GM12878 (cell line): ENCODE results near the gene RBBP8NL. TPM values are rescaled to one million over a fixed set of nuclear protein-coding genes. Genes with fewer than 3 reads are reported as not detected.

Experiments
- ASH2L ChIP-seq: fragments of 300-600, 200-600 bp; sonication (generic); IDR thresholded peaks from 2 replicates; pipeline ENCODE4 v1.6.1; 2017; ENCODE audit warnings: low read depth, mild to moderate bottlenecking, borderline replicate concordance
- CEBPB ChIP-seq, 2 experiments: fragments of 150-350 bp in 1 of 2; IDR thresholded peaks; 2 replicates each; pipeline ENCODE4 v1.6.1; 2012 to 2014; ENCODE audit warnings: low read depth in 2 of 2, low read length in 2 of 2, borderline replicate concordance in 1 of 2, inconsistent platforms in 1 of 2
- ELK1 ChIP-seq: IDR thresholded peaks from 2 replicates; pipeline ENCODE4 v1.6.1; 2012; ENCODE audit warnings: low read depth, low read length, improper control_type of control experiment
- IKZF2 ChIP-seq, 2 experiments: fragments of 450-650 bp; IDR thresholded peaks; 2 replicates each; pipeline ENCODE4 v1.6.1; 2017; ENCODE audit warnings: mild to moderate bottlenecking in 2 of 2, moderate library complexity in 2 of 2
- IRF5 ChIP-seq: fragments of 450-650 bp; IDR thresholded peaks from 2 replicates; pipeline ENCODE4 v1.6.1; 2017; ENCODE audit warnings: borderline replicate concordance
- JUND ChIP-seq: IDR thresholded peaks from 2 replicates; pipeline ENCODE4 v1.6.1; 2012; ENCODE audit warnings: low read depth, mild to moderate bottlenecking, low read length, improper control_type of control experiment, moderate library complexity
- NR2C1 ChIP-seq: fragments of 450-650 bp; IDR thresholded peaks from 2 replicates; pipeline ENCODE4 v1.6.1; 2017; ENCODE audit warnings: antibody characterized with exemption, mild to moderate bottlenecking, moderate library complexity
- RAD51 ChIP-seq: fragments of 450-650 bp; IDR thresholded peaks from 2 replicates; pipeline ENCODE4 v1.6.1; 2016; ENCODE audit warnings: moderate library complexity, mild to moderate bottlenecking, inconsistent platforms
- RB1 ChIP-seq: fragments of 450-650 bp; formaldehyde crosslinking; IDR thresholded peaks from 2 replicates; pipeline ENCODE4 v1.6.1; 2017; ENCODE audit warnings: mild to moderate bottlenecking, borderline replicate concordance
- RELA ChIP-seq: fragments of 450-650 bp; IDR thresholded peaks from 2 replicates; pipeline ENCODE4 v1.8.0; 2014; ENCODE audit warnings: borderline replicate concordance; ENCODE audit not compliant: partially characterized antibody
- SREBF1 ChIP-seq: IDR thresholded peaks from 2 replicates; pipeline ENCODE4 v1.6.1; 2012; ENCODE audit warnings: mild to moderate bottlenecking, low read length
- SUZ12 ChIP-seq: fragments of 200-600 bp; sonication (generic); IDR thresholded peaks from one replicate; pipeline ENCODE4 v1.6.1; 2018; ENCODE audit warnings: antibody characterized with exemption, mild to moderate bottlenecking; ENCODE audit not compliant: unreplicated experiment
- USF2 ChIP-seq: IDR thresholded peaks from 2 replicates; pipeline ENCODE4 v1.6.1; 2011; ENCODE audit warnings: low read depth, low read length, improper control_type of control experiment, borderline replicate concordance
- ZBTB40 ChIP-seq: fragments of 450-650 bp; IDR thresholded peaks from 2 replicates; pipeline ENCODE4 v1.6.1; 2016; ENCODE audit warnings: mild to moderate bottlenecking, moderate library complexity, borderline replicate concordance
- ZNF592 ChIP-seq: fragments of 450-650 bp; IDR thresholded peaks from 2 replicates; pipeline ENCODE4 v1.6.1; 2017; ENCODE audit warnings: mild to moderate bottlenecking, moderate library complexity
- ZSCAN29 ChIP-seq: fragments of 450-650 bp; IDR thresholded peaks from 2 replicates; pipeline ENCODE4 v1.6.1; 2017; ENCODE audit warnings: mild to moderate bottlenecking, moderate library complexity
- ZZZ3 ChIP-seq: IDR thresholded peaks from 2 replicates; pipeline ENCODE4 v1.6.1; 2011; ENCODE audit warnings: low read depth; ENCODE audit not compliant: control insufficient read depth, insufficient read length
- polyA plus RNA-seq, 11 experiments: library from polyadenylated mRNA; depleted of rRNA in 4 of 11; unstranded in 6 of 11; stranded (reverse) in 5 of 11; fragments of >200 nt; fragmentation: Nextera tagmentation in 4 of 11; fragmentation: Illumina TruSeq in 1 of 11; extraction: Ambion mirVana in 4 of 11; extraction: Trizol in 1 of 11; gene quantifications; 1 replicate in 1 of 11; 2 replicates in 10 of 11; pipeline versions ENCODE4 v1.2.1 to v1.2.3, GENCODE V29; 2011 to 2016; ENCODE audit warnings: inconsistent platforms in 2 of 11, missing spikeins in 2 of 11, low read depth in 1 of 11
- total RNA-seq, 4 experiments: library from RNA; depleted of rRNA in 3 of 4; stranded (reverse); fragments of >200 nt in 3 of 4; fragmentation: Illumina TruSeq in 1 of 4; extraction: Trizol in 1 of 4; gene quantifications; 2 replicates each; pipeline versions ENCODE4 v1.2.1 to v1.2.3, GENCODE V29; 2013 to 2021

Gene RBBP8NL
- total and polyA plus RNA-seq, 10 of the 15 experiments (the other 5 are each of a cell fraction or from before 2014, with no cell fraction given), result not detected

GRCh38 chr20:62407221-62407992 lies 19.9 kb downstream of the RBBP8NL start, which contains the start of gene CABLES2 (continued):
- TF ChIP-seq ZBTB40, result 0 out of 2 replicates have a peak, but pooled peaks have one; percentile 21
- 0 out of 2 replicates have a peak, but pooled peaks have one; percentile 21 for TF ChIP-seq NR2C1
- TF ChIP-seq IKZF2 (IDR thresholded peaks at IDR 0.05), result peak in 1 of 2 experiments; percentile 28; a peak in 1 of 4 replicates
- TF ChIP-seq SREBF1, result no peak
- peak; percentile 88 for TF ChIP-seq RELA
- TF ChIP-seq IRF5, result no peak
- TF ChIP-seq RAD51, result no peak
- TF ChIP-seq ELK1, result no peak
- 0 out of 2 replicates have a peak, but pooled peaks have one; percentile 37 for TF ChIP-seq JUND
- TF ChIP-seq USF2, result no peak
- 0 out of 2 replicates have a peak, but pooled peaks have one; percentile 40 for TF ChIP-seq ZNF592
- TF ChIP-seq ASH2L, result 0 out of 2 replicates have a peak, but pooled peaks have one; percentile 45
- no peak for TF ChIP-seq ZSCAN29
- no peak for TF ChIP-seq CEBPB (IDR thresholded peaks at IDR 0.05; ENCODE audit: borderline replicate concordance in 1 of 2, low read depth in 2 of 2, low read length in 2 of 2)
- peak; percentile 99 for TF ChIP-seq RB1
- no peak for TF ChIP-seq ZZZ3
- no peak for TF ChIP-seq SUZ12
